ENCODE results near the gene PLCG1.

The PLCG1 gene

DNA sequence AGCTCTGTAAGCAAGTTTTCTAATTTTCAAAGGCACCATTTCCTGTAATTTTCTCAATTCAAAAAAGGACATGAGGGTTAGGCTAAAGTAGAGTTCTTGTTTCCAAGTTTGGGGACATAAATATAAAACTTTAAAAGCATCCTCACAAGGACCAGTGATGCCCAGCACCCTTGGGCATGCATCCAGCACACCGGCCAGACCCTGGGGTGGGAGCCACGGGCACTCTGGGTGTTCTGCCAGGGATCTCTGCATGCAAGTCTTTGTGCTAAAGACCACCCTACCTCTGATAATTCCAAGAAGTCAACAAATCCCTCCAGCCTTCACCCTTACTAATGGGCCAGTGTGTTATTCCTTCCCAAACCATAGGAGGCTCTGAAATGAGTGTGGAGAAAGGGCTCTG is 46.5 kb downstream of the PLCG1 start:
- Mint-ChIP-seq H3K9me3 (peaks cover 19% of the 10 kb centered on the region), H3K4me1 (peaks cover 5% of the 10 kb centered on the region), H3K27me3 (ENCODE audit: low read depth, poor library complexity) (no peaks in the 10 kb centered on the region), H3K4me3 (no peak overlapping the region), H3K27ac (no peak overlapping the region), H3K36me3 (ENCODE audit: low read depth) (peaks cover 35% of the 10 kb centered on the region)
- TF ChIP-seq, protein P1, sequence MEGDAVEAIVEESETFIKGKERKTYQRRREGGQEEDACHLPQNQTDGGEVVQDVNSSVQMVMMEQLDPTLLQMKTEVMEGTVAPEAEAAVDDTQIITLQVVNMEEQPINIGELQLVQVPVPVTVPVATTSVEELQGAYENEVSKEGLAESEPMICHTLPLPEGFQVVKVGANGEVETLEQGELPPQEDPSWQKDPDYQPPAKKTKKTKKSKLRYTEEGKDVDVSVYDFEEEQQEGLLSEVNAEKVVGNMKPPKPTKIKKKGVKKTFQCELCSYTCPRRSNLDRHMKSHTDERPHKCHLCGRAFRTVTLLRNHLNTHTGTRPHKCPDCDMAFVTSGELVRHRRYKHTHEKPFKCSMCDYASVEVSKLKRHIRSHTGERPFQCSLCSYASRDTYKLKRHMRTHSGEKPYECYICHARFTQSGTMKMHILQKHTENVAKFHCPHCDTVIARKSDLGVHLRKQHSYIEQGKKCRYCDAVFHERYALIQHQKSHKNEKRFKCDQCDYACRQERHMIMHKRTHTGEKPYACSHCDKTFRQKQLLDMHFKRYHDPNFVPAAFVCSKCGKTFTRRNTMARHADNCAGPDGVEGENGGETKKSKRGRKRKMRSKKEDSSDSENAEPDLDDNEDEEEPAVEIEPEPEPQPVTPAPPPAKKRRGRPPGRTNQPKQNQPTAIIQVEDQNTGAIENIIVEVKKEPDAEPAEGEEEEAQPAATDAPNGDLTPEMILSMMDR (IDR thresholded peaks at IDR 0.05): no peak
- DNase-seq: no peak

DNA sequence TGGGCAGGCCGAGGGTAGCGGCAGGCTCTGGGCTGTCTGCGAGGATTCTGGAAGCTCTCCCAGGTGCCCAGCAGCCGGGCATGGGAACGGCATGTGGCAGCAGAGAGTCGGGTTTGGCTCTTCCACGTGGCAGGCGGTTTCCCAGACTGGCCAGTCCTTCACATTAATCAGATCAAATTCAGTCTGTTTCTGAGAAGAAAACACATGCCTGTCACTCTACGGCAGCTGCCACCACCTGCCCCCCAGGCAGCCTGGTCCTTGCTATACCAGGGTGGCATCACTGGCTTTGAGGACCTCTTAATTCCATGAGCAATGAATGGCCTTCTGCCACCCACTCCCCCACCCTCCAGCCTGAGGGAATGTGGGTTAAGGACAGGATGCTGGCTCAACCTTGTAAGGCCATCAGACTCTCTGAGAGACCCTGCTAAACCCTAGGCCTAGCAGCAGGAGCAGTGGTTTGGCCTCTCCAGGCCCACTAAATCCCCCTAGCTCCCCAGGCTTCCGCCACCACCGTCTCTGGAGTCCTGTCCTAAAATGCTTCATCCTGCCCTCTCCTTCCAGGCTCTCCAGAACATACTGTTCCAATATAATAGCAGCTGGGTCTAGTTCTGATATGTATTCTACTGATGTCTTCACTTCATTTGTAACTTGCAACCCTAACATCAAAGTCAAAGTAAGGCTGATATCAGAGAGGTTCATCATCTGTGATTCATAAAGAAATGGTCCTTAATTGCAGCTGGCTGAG is 47.8 kb downstream of the PLCG1 start:
- Mint-ChIP-seq H3K9me3 (peaks cover 33% of the 10 kb centered on the region), H3K4me1 (no peaks in the 10 kb centered on the region), H3K36me3 (ENCODE audit: low read depth) (peaks cover 38% of the 10 kb centered on the region), H3K4me3 (no peak overlapping the region), H3K27ac (no peak overlapping the region), H3K27me3 (ENCODE audit: low read depth, poor library complexity) (peaks cover 2% of the 10 kb centered on the region)
- no peak for DNase-seq
- TF ChIP-seq, protein P1 (IDR thresholded peaks at IDR 0.05): no peak

DNA sequence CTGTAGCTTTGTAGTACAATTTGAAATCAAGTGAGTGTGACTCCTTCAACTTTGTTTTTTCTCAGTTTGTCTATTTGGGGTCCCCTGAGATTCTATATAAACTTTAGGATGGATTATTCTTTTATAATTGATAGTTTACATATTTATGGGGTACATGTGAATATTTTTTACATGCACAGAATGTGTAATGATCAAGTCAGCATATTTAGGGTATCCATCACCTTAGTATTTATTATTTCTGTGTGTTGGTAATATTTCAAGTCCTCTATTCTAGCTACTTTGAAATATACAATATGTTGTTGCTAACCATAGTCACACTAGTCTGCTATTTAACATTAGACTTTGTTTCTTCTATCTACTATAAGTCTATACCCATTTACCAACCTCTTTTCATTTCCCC is 50.3 kb downstream of the PLCG1 start:
- Mint-ChIP-seq H3K27ac (no peak overlapping the region), H3K9me3 (peaks cover 50% of the 10 kb centered on the region), H3K27me3 (ENCODE audit: low read depth, poor library complexity) (peaks cover 4% of the 10 kb centered on the region), H3K36me3 (ENCODE audit: low read depth) (peaks cover 41% of the 10 kb centered on the region), H3K4me3 (no peak overlapping the region), H3K4me1 (no peaks in the 10 kb centered on the region)
- no peak for DNase-seq
- TF ChIP-seq, protein P1 (IDR thresholded peaks at IDR 0.05): no peak

DNA sequence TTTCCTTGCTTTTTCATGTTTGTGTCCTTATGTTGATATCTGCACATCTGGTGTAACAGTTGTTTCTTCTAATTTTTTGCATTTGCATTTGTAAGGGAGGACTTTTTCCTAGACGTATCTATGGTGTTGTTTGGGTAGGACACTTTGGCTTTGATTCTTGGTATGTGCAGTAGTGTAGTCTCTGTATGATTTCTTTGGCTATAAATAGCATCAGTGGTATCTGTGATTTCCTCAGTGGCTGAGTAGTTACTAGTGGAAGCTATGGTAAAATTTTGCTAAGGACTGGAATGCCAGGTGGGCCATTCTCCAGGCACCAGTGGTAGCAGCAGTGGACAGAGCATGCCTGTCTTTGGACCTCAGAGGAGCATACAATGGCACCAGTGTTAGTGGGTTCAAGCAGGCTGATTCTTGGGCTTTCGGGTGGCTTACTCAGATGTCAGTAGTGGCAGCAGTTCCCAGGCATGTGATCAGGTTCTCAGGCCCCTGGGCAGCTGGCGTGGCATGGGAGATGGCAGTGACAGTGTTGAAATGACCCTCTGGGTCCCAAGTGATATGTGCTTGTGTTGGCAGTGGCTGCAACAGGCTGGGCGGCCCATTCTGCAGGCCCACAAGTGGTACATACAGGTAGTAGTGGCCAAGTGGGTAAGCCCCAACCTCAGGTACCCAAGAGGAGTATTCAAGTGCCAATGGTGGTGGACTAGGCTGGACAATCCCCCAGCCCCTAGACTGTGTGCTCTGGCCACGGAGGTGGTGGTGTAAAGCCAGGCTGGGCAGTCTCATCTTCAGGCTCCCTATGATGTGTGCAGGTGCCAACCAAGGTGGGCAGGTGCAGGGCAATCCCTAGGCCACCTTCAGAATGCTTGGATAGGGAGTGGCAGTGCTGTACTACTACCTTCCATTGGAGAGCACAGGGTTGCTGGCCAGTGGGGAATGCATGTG is 54.5 kb downstream of the PLCG1 start:
- H3K36me3 Mint-ChIP-seq (ENCODE audit: low read depth): peaks cover 51% of the 10 kb centered on the region
- H3K27ac Mint-ChIP-seq: no peak overlapping the region
- no peaks in the 10 kb centered on the region for H3K4me1 Mint-ChIP-seq
- TF ChIP-seq, protein P1 (IDR thresholded peaks at IDR 0.05): no peak
- no peak for DNase-seq
- no peak overlapping the region for H3K4me3 Mint-ChIP-seq
- peaks cover 7% of the 10 kb centered on the region for H3K27me3 Mint-ChIP-seq (ENCODE audit: low read depth, poor library complexity)
- peaks cover 67% of the 10 kb centered on the region for H3K9me3 Mint-ChIP-seq

DNA sequence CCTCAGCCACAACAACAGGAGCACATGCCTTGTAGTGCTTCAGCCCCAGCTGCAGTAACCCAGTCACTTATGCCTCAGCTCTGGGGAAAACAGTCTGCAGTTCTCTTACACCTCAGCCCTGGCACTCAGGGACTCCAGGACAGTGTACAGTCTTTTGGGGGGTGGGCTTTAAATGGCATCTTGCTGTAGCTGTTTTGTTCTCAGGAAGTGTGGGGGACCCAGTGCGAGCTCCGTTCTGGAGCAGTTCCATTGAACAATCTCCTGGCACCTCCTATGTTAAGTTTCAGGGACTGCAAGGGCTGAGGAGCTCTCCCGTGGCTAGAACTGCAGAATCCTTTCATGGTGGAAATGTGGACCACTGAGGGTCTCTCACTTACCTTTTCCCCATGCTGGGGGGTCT is 55.2 kb downstream of the PLCG1 start:
- Mint-ChIP-seq H3K36me3 (ENCODE audit: low read depth) (peaks cover 56% of the 10 kb centered on the region), H3K27ac (no peak overlapping the region), H3K4me3 (no peak overlapping the region), H3K27me3 (ENCODE audit: low read depth, poor library complexity) (peaks cover 7% of the 10 kb centered on the region), H3K9me3 (peaks cover 67% of the 10 kb centered on the region), H3K4me1 (no peaks in the 10 kb centered on the region)
- TF ChIP-seq, protein P1 (IDR thresholded peaks at IDR 0.05): no peak
- DNase-seq: no peak

Data from nephron progenitor cell (in vitro differentiated cells).